Osteocyte (in vitro differentiated cells): ENCODE data around the gene TMEM178B. TPM values are rescaled to one million over a fixed set of nuclear protein-coding genes. Genes with fewer than 3 reads are reported as not detected.

Experiments used
- DNase-seq: peaks from one replicate; pipeline ENCODE4 v3.0.0; 2021; ENCODE audit warnings: mixed read lengths; ENCODE audit not compliant: unreplicated experiment; ENCODE audit errors: extremely low spot score
- H3K27ac Mint-ChIP-seq: one replicate; pipeline ENCODE4 v1.8.0; 2021; ENCODE audit warnings: mild to moderate bottlenecking, mixed read lengths; ENCODE audit not compliant: unreplicated experiment
- H3K27me3 Mint-ChIP-seq: one replicate; pipeline ENCODE4 v1.8.0; 2021; ENCODE audit warnings: mixed read lengths; ENCODE audit not compliant: unreplicated experiment
- H3K36me3 Mint-ChIP-seq: one replicate; pipeline ENCODE4 v1.8.0; 2021; ENCODE audit warnings: mixed read lengths; ENCODE audit not compliant: unreplicated experiment
- H3K4me1 Mint-ChIP-seq: one replicate; pipeline ENCODE4 v1.8.0; 2021; ENCODE audit warnings: mixed read lengths; ENCODE audit not compliant: unreplicated experiment
- H3K4me3 Mint-ChIP-seq: one replicate; pipeline ENCODE4 v1.8.0; 2021; ENCODE audit warnings: mild to moderate bottlenecking, moderate library complexity, mixed read lengths; ENCODE audit not compliant: unreplicated experiment
- H3K9me3 Mint-ChIP-seq: one replicate; pipeline ENCODE4 v1.8.0; 2021; ENCODE audit warnings: mixed read lengths; ENCODE audit not compliant: unreplicated experiment
- CTCF ChIP-seq: fragments of 200-600 bp; sonication (generic); IDR thresholded peaks from 2 replicates; pipeline ENCODE4 v1.5.0; 2021; ENCODE audit warnings: antibody characterized with exemption, mild to moderate bottlenecking, moderate library complexity
- total RNA-seq: library from RNA; stranded (reverse); gene quantifications from 2 replicates; pipeline ENCODE4 v1.2.1, GENCODE V29; 2021

The TMEM178B gene
- total RNA-seq, 1 donor from 2014 or later: 0.70 TPM

GRCh38 chr7:141441837-141442627 is 368.2 kb downstream of the TMEM178B start:
- Mint-ChIP-seq H3K27me3 (peaks cover 3% of the 10 kb centered on the region), H3K4me3 (no peak overlapping the region), H3K36me3 (no peaks in the 10 kb centered on the region), H3K9me3 (no peaks in the 10 kb centered on the region), H3K27ac (no peak overlapping the region), H3K4me1 (no peaks in the 10 kb centered on the region)
- no peak for DNase-seq
- no peak for TF ChIP-seq CTCF

GRCh38 chr7:141442781-141443180 is 368.9 kb downstream of the TMEM178B start:
- H3K27ac Mint-ChIP-seq: no peak overlapping the region
- no peaks in the 10 kb centered on the region for H3K36me3 Mint-ChIP-seq
- no peak for DNase-seq
- H3K4me1 Mint-ChIP-seq: no peaks in the 10 kb centered on the region
- peaks cover 3% of the 10 kb centered on the region for H3K27me3 Mint-ChIP-seq
- no peak overlapping the region for H3K4me3 Mint-ChIP-seq
- TF ChIP-seq CTCF: no peak
- H3K9me3 Mint-ChIP-seq: no peaks in the 10 kb centered on the region

- Mint-ChIP-seq H3K27ac (no peak overlapping the region), H3K36me3 (no peaks in the 10 kb centered on the region), H3K4me1 (no peaks in the 10 kb centered on the region), H3K4me3 (no peak overlapping the region), H3K27me3 (peaks cover 3% of the 10 kb centered on the region), H3K9me3 (no peaks in the 10 kb centered on the region)
- no peak for DNase-seq
- no peak for TF ChIP-seq CTCF
Observed at GRCh38 chr7:141444961-141445360, 371.1 kb downstream of the TMEM178B start.

GRCh38 chr7:141451232-141451631 is 377.4 kb downstream of the TMEM178B start:
- no peak overlapping the region for H3K4me3 Mint-ChIP-seq
- H3K9me3 Mint-ChIP-seq: no peaks in the 10 kb centered on the region
- no peak for TF ChIP-seq CTCF
- no peaks in the 10 kb centered on the region for H3K27me3 Mint-ChIP-seq
- H3K4me1 Mint-ChIP-seq: no peaks in the 10 kb centered on the region
- no peak for DNase-seq
- no peaks in the 10 kb centered on the region for H3K36me3 Mint-ChIP-seq
- no peak overlapping the region for H3K27ac Mint-ChIP-seq

- DNase-seq: no peak
- no peaks in the 10 kb centered on the region for H3K36me3 Mint-ChIP-seq
- no peak for TF ChIP-seq CTCF
- H3K27me3 Mint-ChIP-seq: no peaks in the 10 kb centered on the region
- no peak overlapping the region for H3K4me3 Mint-ChIP-seq
- H3K4me1 Mint-ChIP-seq: no peaks in the 10 kb centered on the region
- H3K9me3 Mint-ChIP-seq: no peaks in the 10 kb centered on the region
- H3K27ac Mint-ChIP-seq: no peak overlapping the region
Observed at GRCh38 chr7:141452911-141453310, 379.0 kb downstream of the TMEM178B start.
